Keratinocyte (primary cell): Measurements from ENCODE around the gene EMP1. TPM values are rescaled to one million over a fixed set of nuclear protein-coding genes. Genes with fewer than 3 reads are reported as not detected.

ENCODE experiments used
- DNase-seq: peaks from one replicate; pipeline ENCODE4 v3.0.0-alpha.2; 2011; ENCODE audit warnings: low read depth, missing footprints, low spot score
- FAIRE-seq: peaks from 2 replicates; lab custom pipeline; 2011; peaks lifted over from hg19 to GRCh38; lab: Jason Lieb, UNC
- H2AFZ ChIP-seq: 2 replicates; pipeline ENCODE4 v1.6.0; 2012; ENCODE audit warnings: low read length, control low read depth, inconsistent platforms; ENCODE audit not compliant: control insufficient read depth
- H3K27ac ChIP-seq: 2 replicates; pipeline ENCODE4 v1.5.1; 2011; ENCODE audit warnings: low read length; ENCODE audit not compliant: control insufficient read depth, insufficient read depth
- H3K27me3 ChIP-seq: 3 replicates; pipeline ENCODE4 v1.6.0; 2011; ENCODE audit warnings: low read length; ENCODE audit not compliant: control insufficient read depth, insufficient read depth; ENCODE audit errors: extremely low read depth
- H3K36me3 ChIP-seq, 2 experiments: 2 replicates in 1 of 2; 3 replicates in 1 of 2; pipeline ENCODE4 v1.5.1; 2011; ENCODE audit warnings: low read length in 2 of 2, mild to moderate bottlenecking in 1 of 2; ENCODE audit not compliant: control insufficient read depth in 2 of 2, insufficient read depth in 2 of 2; ENCODE audit errors: extremely low read depth in 1 of 2
- H3K4me1 ChIP-seq: 3 replicates; pipeline ENCODE4 v1.5.1; 2011; ENCODE audit warnings: low read length; ENCODE audit not compliant: control insufficient read depth, insufficient read depth; ENCODE audit errors: extremely low read depth
- H3K4me2 ChIP-seq: 3 replicates; pipeline ENCODE4 v1.6.0; 2011; ENCODE audit warnings: low read depth, low read length; ENCODE audit not compliant: control insufficient read depth, insufficient read depth; ENCODE audit errors: extremely low read depth
- H3K4me3 ChIP-seq, 3 experiments: fragments of 200-600 bp in 1 of 3; sonication (generic) in 1 of 3; 2 replicates in 2 of 3; 3 replicates in 1 of 3; pipeline ENCODE4 v1.5.1; 2011 to 2016; ENCODE audit warnings: low read length in 3 of 3, mild to moderate bottlenecking in 3 of 3, control low read depth in 2 of 3, inconsistent platforms in 1 of 3, low read depth in 1 of 3, mixed read lengths in 1 of 3, mixed run types in 1 of 3, moderate library complexity in 1 of 3; ENCODE audit not compliant: control insufficient read depth in 2 of 3, insufficient read depth in 2 of 3; ENCODE audit errors: extremely low read depth in 1 of 3
- H3K79me2 ChIP-seq: 2 replicates; pipeline ENCODE4 v1.6.0; 2012; ENCODE audit warnings: low read length; ENCODE audit not compliant: control insufficient read depth, insufficient read depth
- H3K9ac ChIP-seq: 3 replicates; pipeline ENCODE4 v1.6.0; 2011; ENCODE audit warnings: low read length; ENCODE audit not compliant: control insufficient read depth, insufficient read depth; ENCODE audit errors: extremely low read depth
- H3K9me1 ChIP-seq: 3 replicates; pipeline ENCODE4 v1.6.0; 2011; ENCODE audit warnings: low read length; ENCODE audit not compliant: control insufficient read depth, insufficient read depth; ENCODE audit errors: extremely low read depth
- H3K9me3 ChIP-seq: 2 replicates; pipeline ENCODE4 v1.5.1; 2012; ENCODE audit warnings: low read depth, low read length; ENCODE audit not compliant: control insufficient read depth
- H4K20me1 ChIP-seq: 3 replicates; pipeline ENCODE4 v1.6.0; 2011; ENCODE audit warnings: low read length; ENCODE audit not compliant: control insufficient read depth, insufficient read depth; ENCODE audit errors: extremely low read depth
- CTCF ChIP-seq, 3 experiments: IDR thresholded peaks in 1 of 3; conservative IDR thresholded peaks in 1 of 3; optimal IDR thresholded peaks in 1 of 3; 2 replicates in 2 of 3; 3 replicates in 1 of 3; pipeline versions ENCODE3 to v1.5.1; 2011; ENCODE audit warnings: low read length in 3 of 3, mild to moderate bottlenecking in 3 of 3, moderate library complexity in 2 of 3, control low read depth in 1 of 3, inconsistent platforms in 1 of 3; ENCODE audit not compliant: insufficient read depth in 2 of 3; ENCODE audit errors: extremely low read depth in 1 of 3
- EZH2 ChIP-seq: IDR thresholded peaks from one replicate; pipeline ENCODE4 v1.6.1; 2012; ENCODE audit warnings: inconsistent platforms, mild to moderate bottlenecking, low read length, moderate library complexity
- dilution Hi-C: fragments of 300-500 bp; cut with MboI; formaldehyde crosslinking; loops from one replicate; pipeline ENCODE4 v1.7.0; 2020; ENCODE audit warnings: low sequenced_read_pairs; ENCODE audit not compliant: extremely low pct_ligation_motif_present
- polyA plus RNA-seq, 5 experiments: library from polyadenylated mRNA; depleted of rRNA in 3 of 5; stranded (reverse) in 3 of 5; stranded (forward) in 1 of 5; unstranded in 1 of 5; fragments of >200 nt; gene quantifications; 1 replicate in 1 of 5; 2 replicates in 3 of 5; 3 replicates in 1 of 5; pipeline versions ENCODE4 v1.2.1 to v1.2.3, GENCODE V29; 2011 to 2012; ENCODE audit warnings: missing spikeins in 2 of 5, low read depth in 1 of 5, low replicate concordance in 1 of 5

EMP1 gene
- polyA plus RNA-seq, 1 donor (not counting 4 experiments of a cell fraction or from before 2014, with no cell fraction given): 583 TPM

GRCh38 chr12:13154831-13155230 is 41.7 kb upstream of the EMP1 start:
- dilution Hi-C loops: no loop called here
- Histone ChIP-seq H4K20me1 (no peaks in the 10 kb centered on the region), H3K9ac (no peak overlapping the region), H3K79me2 (no peaks in the 10 kb centered on the region), H3K27me3 (no peaks in the 10 kb centered on the region), H2AFZ (peak overlapping the region; percentile 37), H3K9me1 (no peaks in the 10 kb centered on the region), H3K4me1 (peaks cover 12% of the 10 kb centered on the region), H3K4me3 (no peak overlapping the region), H3K27ac (no peak overlapping the region), H3K36me3 (no peaks in the 10 kb centered on the region), H3K4me2 (peak overlapping the region; percentile 61), H3K9me3 (no peaks in the 10 kb centered on the region)
- DNase-seq (no peak), FAIRE-seq (peak; percentile 5)
- TF ChIP-seq EZH2: no peak
- no peak for TF ChIP-seq CTCF (optimal IDR thresholded peaks at IDR 0.05 in 1 of 3, IDR thresholded peaks at IDR 0.05 in 1 of 3, conservative IDR thresholded peaks at IDR 0.05 in 1 of 3; ENCODE audit: extremely low read depth in 1 of 3, insufficient read depth in 2 of 3, low read length in 3 of 3)

- H3K27me3 ChIP-seq: no peaks in the 10 kb centered on the region
- H3K27ac ChIP-seq: no peak overlapping the region
- H3K9ac ChIP-seq: no peak overlapping the region
- H3K4me1 ChIP-seq: peaks cover 12% of the 10 kb centered on the region
- H3K36me3 ChIP-seq: no peaks in the 10 kb centered on the region
- H4K20me1 ChIP-seq: no peaks in the 10 kb centered on the region
- TF ChIP-seq EZH2 (no peak), CTCF (optimal IDR thresholded peaks at IDR 0.05 in 1 of 3, IDR thresholded peaks at IDR 0.05 in 1 of 3, conservative IDR thresholded peaks at IDR 0.05 in 1 of 3; ENCODE audit: extremely low read depth in 1 of 3, insufficient read depth in 2 of 3, low read length in 3 of 3) (no peak)
- no peak overlapping the region for H3K4me3 ChIP-seq
- no peaks in the 10 kb centered on the region for H3K9me3 ChIP-seq
- H3K4me2 ChIP-seq: no peak overlapping the region
- H2AFZ ChIP-seq: no peak overlapping the region
- DNase-seq: no peak
- dilution Hi-C loops: no loop called here
- no peak for FAIRE-seq
- H3K9me1 ChIP-seq: no peaks in the 10 kb centered on the region
- no peaks in the 10 kb centered on the region for H3K79me2 ChIP-seq
Observed at GRCh38 chr12:13156277-13156676, 40.2 kb upstream of the EMP1 start.
